Activated naive CD4-positive, alpha-beta T cell treated with anti-CD3 and anti-CD28 coated beads, Interleukin-2, amount 10 ng/mL, durations not matched to agents 7 days and 5 days (primary cell): ENCODE data around the gene RAB44.
"Not testable (repeated sequence)": the region's sequence is repeated elsewhere in the genome, so short reads cannot be mapped to it uniquely, and the experiment has no call there.

Source experiments
- CTCF ChIA-PET: fragments of 350-600 bp; sonication (Branson Sonifier 250); formaldehyde crosslinking; loops from one replicate; lab custom pipeline; 2021; ENCODE audit warnings: antibody characterized with exemption; lab: Charles Lee
- DNase-seq: peaks from one replicate; pipeline ENCODE4 v3.0.0-alpha.2; 2020
- H3K27ac Mint-ChIP-seq: one replicate; pipeline ENCODE4 v1.8.0; 2021; ENCODE audit warnings: mild to moderate bottlenecking, moderate library complexity, mixed read lengths
- H3K27me3 Mint-ChIP-seq: one replicate; pipeline ENCODE4 v1.8.0; 2021; ENCODE audit warnings: mild to moderate bottlenecking, mixed read lengths
- H3K36me3 Mint-ChIP-seq: one replicate; pipeline ENCODE4 v1.8.0; 2021; ENCODE audit warnings: mixed read lengths
- H3K4me1 Mint-ChIP-seq: one replicate; pipeline ENCODE4 v1.8.0; 2021; ENCODE audit warnings: mixed read lengths
- H3K4me3 Mint-ChIP-seq: one replicate; pipeline ENCODE4 v1.8.0; 2021; ENCODE audit warnings: mild to moderate bottlenecking, moderate library complexity, mixed read lengths
- H3K9me3 Mint-ChIP-seq: one replicate; pipeline ENCODE4 v1.8.0; 2021; ENCODE audit warnings: mixed read lengths

Gene RAB44

DNA sequence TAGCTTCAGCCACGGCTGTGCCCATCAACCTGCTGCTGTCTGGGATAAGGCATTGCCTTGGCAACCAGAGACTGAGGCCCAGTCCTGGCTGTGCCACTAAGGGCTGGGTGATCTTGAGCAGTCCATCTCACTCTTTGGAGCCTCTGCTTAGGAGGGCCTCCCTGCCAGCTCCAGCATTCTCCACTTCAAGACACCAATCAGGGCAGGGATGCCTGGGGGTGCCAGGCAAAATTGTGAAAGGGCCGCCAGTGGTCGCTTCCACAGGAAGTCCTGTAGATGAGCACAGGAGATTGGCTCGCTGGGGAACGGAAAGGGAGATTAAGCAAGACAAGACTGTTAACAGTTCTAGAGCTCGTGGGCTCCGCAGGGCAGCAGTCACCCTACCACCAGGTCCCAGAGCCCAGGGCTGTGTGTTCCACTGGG lies at the start of gene RAB44:
RAB44 (plus strand) TSS at position 346 of the 423 bp plus-strand sequence. CDS start 6,410 bp downstream, outside the sequence.
- no peak for DNase-seq
- Mint-ChIP-seq H3K36me3 (no peaks in the 10 kb centered on the region), H3K4me1 (peaks cover 44% of the 10 kb centered on the region), H3K9me3 (no peaks in the 10 kb centered on the region), H3K27me3 (peaks cover 27% of the 10 kb centered on the region), H3K27ac (peak within 1 kb of the TSS; percentile 43), H3K4me3 (no peak within 1 kb of the TSS)
- CTCF ChIA-PET = interaction anchor here (0.7 kb wide), 1 partner anchor 82 kb away, joined by 3 read pairs; no protein-coding TSS in a partner anchor

DNA sequence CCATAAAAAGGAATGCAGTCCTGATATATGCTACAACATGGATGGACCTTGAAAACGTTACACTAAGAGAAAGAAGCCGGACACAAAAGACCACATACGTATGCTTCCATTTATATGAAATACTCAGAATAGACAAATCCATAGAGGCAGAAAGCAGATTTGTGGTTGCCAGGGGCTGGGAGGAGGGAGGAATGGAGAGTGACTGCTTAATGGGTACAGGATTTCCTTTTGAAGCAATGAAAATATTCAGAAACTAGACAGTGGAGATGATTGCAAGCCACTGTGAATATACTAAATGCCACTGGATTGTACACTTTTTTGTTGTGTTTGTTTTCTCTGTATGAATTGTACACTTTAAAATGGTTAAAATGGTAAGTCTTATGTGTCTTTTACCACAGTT lies 48.5 kb upstream of the RAB44 start:
- no peak overlapping the region for H3K4me3 Mint-ChIP-seq
- H3K9me3 Mint-ChIP-seq = no peaks in the 10 kb centered on the region
- CTCF ChIA-PET = no interaction called here
- H3K36me3 Mint-ChIP-seq = no peaks in the 10 kb centered on the region
- H3K27me3 Mint-ChIP-seq = peaks cover 71% of the 10 kb centered on the region
- no peaks in the 10 kb centered on the region for H3K4me1 Mint-ChIP-seq
- DNase-seq = no peak
- H3K27ac Mint-ChIP-seq = no peak overlapping the region

GRCh38 chr6:36649701-36650484 lies 47.7 kb upstream of the RAB44 start:
- DNase-seq = no peak
- Mint-ChIP-seq H3K4me1 (no peaks in the 10 kb centered on the region), H3K36me3 (no peaks in the 10 kb centered on the region), H3K9me3 (no peaks in the 10 kb centered on the region), H3K27me3 (peaks cover 71% of the 10 kb centered on the region), H3K27ac (no peak overlapping the region), H3K4me3 (no peak overlapping the region)
- CTCF ChIA-PET = no interaction called here

GRCh38 chr6:36650848-36651478 lies 46.7 kb upstream of the RAB44 start:
- no peak for DNase-seq
- H3K36me3 Mint-ChIP-seq = no peaks in the 10 kb centered on the region
- no peak overlapping the region for H3K4me3 Mint-ChIP-seq
- no peak overlapping the region for H3K27ac Mint-ChIP-seq
- CTCF ChIA-PET = interaction anchor here (1.2 kb wide), 1 partner anchor 16 kb away, joined by 3 read pairs; no protein-coding TSS in a partner anchor
- peaks cover 78% of the 10 kb centered on the region for H3K27me3 Mint-ChIP-seq
- no peaks in the 10 kb centered on the region for H3K9me3 Mint-ChIP-seq
- H3K4me1 Mint-ChIP-seq = no peaks in the 10 kb centered on the region

GRCh38 chr6:36651659-36652379 lies 45.8 kb upstream of the RAB44 start:
- CTCF ChIA-PET = interaction anchor here (1.2 kb wide), 1 partner anchor 15 kb away, joined by 3 read pairs; no protein-coding TSS in a partner anchor
- Mint-ChIP-seq H3K27ac (no peak overlapping the region), H3K4me1 (no peaks in the 10 kb centered on the region), H3K27me3 (peaks cover 80% of the 10 kb centered on the region), H3K4me3 (no peak overlapping the region), H3K9me3 (no peaks in the 10 kb centered on the region), H3K36me3 (no peaks in the 10 kb centered on the region)
- no peak for DNase-seq

- DNase-seq = not testable (repeated sequence)
- CTCF ChIA-PET = interaction anchor here (0.7 to 1.4 kb wide), 2 partner anchors 20 to 29 kb away, joined by 3 to 4 read pairs; no protein-coding TSS in a partner anchor
Observed at GRCh38 chr6:36654469-36654868, 43.2 kb upstream of the RAB44 start.

DNA sequence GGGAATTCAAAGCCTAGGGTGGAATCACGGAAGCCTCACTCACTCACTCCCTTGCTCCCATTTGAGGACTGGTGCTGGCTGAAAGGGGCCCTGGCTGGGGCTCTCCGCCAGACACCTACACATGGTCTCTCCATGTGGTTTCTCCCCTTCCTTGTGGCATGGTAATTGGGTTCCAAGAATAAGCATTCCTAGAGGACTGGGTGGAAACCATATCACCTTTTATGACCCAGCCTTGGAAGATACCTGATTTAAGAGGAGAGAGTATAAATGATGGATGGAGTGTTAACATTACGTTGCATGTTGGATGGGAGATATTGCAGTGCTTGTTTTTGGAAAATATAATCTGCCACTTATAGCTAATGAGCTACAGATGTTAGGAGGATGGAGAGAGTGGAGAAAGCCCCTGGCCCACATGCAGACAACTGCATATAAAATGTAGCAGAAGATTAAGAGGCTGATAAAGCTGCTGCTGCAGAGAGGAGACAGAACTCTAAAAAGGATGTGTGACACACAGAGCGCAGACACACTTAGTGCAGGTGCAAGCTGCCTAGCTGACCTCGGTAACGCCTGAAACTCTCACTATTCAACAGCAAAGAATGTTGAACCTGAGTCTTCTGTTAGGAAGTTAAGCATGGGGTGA lies 42.4 kb upstream of the RAB44 start:
- CTCF ChIA-PET = interaction anchor here (0.7 to 1.4 kb wide), 2 partner anchors 21 to 30 kb away, joined by 3 to 4 read pairs; no protein-coding TSS in a partner anchor
- peaks cover 72% of the 10 kb centered on the region for H3K27me3 Mint-ChIP-seq
- no peak for DNase-seq

More at GRCh38 chr6:36654469-36654868, 43.2 kb upstream of the RAB44 start:
- H3K4me1 Mint-ChIP-seq, H3K27ac Mint-ChIP-seq, H3K9me3 Mint-ChIP-seq, H3K36me3 Mint-ChIP-seq, H3K4me3 Mint-ChIP-seq: not testable (repeated sequence)
- H3K27me3 Mint-ChIP-seq = peaks cover 80% of the 10 kb centered on the region

DNA sequence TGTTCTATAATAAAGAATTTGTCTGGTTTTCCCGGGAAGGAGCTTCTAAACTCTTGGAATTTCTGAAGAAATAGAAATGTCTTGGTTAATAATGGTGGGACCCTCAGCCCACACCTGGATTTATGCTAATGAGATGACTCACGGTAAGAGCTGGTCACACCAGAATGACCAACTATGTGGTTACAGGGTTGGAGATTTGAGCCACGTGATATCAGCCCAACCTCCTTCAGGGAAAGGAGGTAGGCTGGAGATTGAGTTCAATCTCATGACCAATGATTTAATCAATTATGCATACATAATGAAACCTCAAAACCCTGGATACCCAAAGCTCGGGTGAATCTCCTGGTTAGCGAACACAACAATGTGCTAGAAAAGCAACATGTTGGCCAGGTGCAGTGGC lies 41.2 kb upstream of the RAB44 start:
- H3K27ac Mint-ChIP-seq = no peak overlapping the region
- H3K36me3 Mint-ChIP-seq = no peaks in the 10 kb centered on the region
- CTCF ChIA-PET = interaction anchor here (0.6 to 1.2 kb wide), 2 partner anchors 103 to 491 kb away, joined by 3 read pairs; no protein-coding TSS in a partner anchor
- DNase-seq = no peak
- no peak overlapping the region for H3K4me3 Mint-ChIP-seq
- no peaks in the 10 kb centered on the region for H3K4me1 Mint-ChIP-seq
- H3K9me3 Mint-ChIP-seq = no peaks in the 10 kb centered on the region
- peaks cover 60% of the 10 kb centered on the region for H3K27me3 Mint-ChIP-seq

More for the DNA sequence above, 42.4 kb upstream of the RAB44 start:
- no peaks in the 10 kb centered on the region for H3K9me3 Mint-ChIP-seq
- no peak overlapping the region for H3K27ac Mint-ChIP-seq
- H3K4me1 Mint-ChIP-seq = no peaks in the 10 kb centered on the region
- H3K4me3 Mint-ChIP-seq = no peak overlapping the region
- no peaks in the 10 kb centered on the region for H3K36me3 Mint-ChIP-seq

GRCh38 chr6:36657271-36657670 lies 40.4 kb upstream of the RAB44 start:
- no peak overlapping the region for H3K4me3 Mint-ChIP-seq
- H3K27ac Mint-ChIP-seq = no peak overlapping the region
- CTCF ChIA-PET = interaction anchor here (1.2 kb wide), 1 partner anchor 102 kb away, joined by 3 read pairs; no protein-coding TSS in a partner anchor
- no peak for DNase-seq
- no peaks in the 10 kb centered on the region for H3K9me3 Mint-ChIP-seq
- no peaks in the 10 kb centered on the region for H3K36me3 Mint-ChIP-seq
- peaks cover 52% of the 10 kb centered on the region for H3K27me3 Mint-ChIP-seq
- H3K4me1 Mint-ChIP-seq = peaks cover 3% of the 10 kb centered on the region

GRCh38 chr6:36657942-36658544 lies 39.6 kb upstream of the RAB44 start:
- H3K4me3 Mint-ChIP-seq = no peak overlapping the region
- no peak for DNase-seq
- no peak overlapping the region for H3K27ac Mint-ChIP-seq
- H3K9me3 Mint-ChIP-seq = no peaks in the 10 kb centered on the region
- CTCF ChIA-PET = no interaction called here
- peaks cover 11% of the 10 kb centered on the region for H3K4me1 Mint-ChIP-seq
- no peaks in the 10 kb centered on the region for H3K36me3 Mint-ChIP-seq
- peaks cover 46% of the 10 kb centered on the region for H3K27me3 Mint-ChIP-seq

- Mint-ChIP-seq H3K36me3 (no peaks in the 10 kb centered on the region), H3K27ac (no peak overlapping the region), H3K27me3 (peaks cover 36% of the 10 kb centered on the region), H3K4me3 (no peak overlapping the region), H3K9me3 (no peaks in the 10 kb centered on the region), H3K4me1 (peaks cover 21% of the 10 kb centered on the region)
- CTCF ChIA-PET = interaction anchor here (1.2 kb wide), 1 partner anchor 123 kb away, joined by 3 read pairs; no protein-coding TSS in a partner anchor
- no peak for DNase-seq
Observed at GRCh38 chr6:36659271-36659670, 38.4 kb upstream of the RAB44 start.

DNA sequence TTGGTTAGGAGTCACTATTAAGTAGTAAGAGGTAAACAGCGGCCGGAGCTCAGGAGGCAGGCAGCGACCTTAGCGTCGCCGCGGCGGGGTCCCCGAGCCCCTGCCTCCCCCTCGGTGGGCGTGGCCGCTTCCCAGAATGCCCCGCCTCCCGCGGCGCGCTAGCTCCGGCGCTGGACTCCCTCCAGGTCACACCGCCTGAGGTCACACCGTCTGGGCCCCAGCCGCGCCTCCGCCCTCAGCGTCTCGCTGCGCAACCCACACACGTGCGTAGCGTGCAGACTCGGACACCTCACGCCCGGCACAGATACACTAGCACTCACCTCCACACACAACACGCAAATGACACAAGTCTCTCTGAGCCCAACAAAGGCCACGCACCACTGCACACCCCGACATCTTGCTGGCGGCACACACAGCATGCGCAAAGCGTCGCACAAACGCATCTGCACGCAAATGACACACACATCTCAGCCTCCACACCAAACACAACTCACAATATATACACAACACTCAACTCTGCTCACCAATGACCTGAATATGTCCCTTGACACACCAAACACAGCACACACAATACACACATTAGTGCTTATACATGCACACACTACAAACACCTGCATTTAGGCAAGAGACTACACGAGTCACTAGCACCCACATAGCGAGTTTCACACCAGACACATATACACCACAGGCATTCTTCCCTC lies 36.7 kb upstream of the RAB44 start:
- no peaks in the 10 kb centered on the region for H3K9me3 Mint-ChIP-seq
- H3K4me3 Mint-ChIP-seq = no peak overlapping the region
- no peak for DNase-seq
- peaks cover 20% of the 10 kb centered on the region for H3K27me3 Mint-ChIP-seq
- no peaks in the 10 kb centered on the region for H3K36me3 Mint-ChIP-seq
- peaks cover 21% of the 10 kb centered on the region for H3K4me1 Mint-ChIP-seq
- CTCF ChIA-PET = no interaction called here
- no peak overlapping the region for H3K27ac Mint-ChIP-seq

DNA sequence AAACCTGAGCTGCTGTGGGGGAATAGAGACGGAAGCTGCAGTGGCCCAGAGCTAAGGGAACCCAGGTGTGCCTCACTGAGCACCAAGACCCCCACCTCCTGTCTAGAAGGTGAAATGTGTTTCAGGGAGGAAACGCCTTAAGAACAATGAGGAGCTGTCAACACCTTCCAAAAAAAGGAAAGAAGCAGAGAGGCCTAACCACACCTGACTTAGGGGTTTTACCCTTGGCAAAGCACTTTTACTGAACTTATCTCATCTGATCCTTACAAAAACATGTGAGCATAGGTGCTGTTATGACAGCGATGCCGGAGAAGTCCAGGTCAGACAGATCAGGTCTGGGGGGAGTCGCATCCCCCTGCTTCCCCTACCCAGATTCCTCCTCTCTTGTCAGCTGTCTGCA lies 35.2 kb upstream of the RAB44 start:
- Mint-ChIP-seq H3K27me3 (peaks cover 15% of the 10 kb centered on the region), H3K9me3 (no peaks in the 10 kb centered on the region), H3K4me3 (no peak overlapping the region), H3K27ac (no peak overlapping the region), H3K36me3 (no peaks in the 10 kb centered on the region), H3K4me1 (peaks cover 21% of the 10 kb centered on the region)
- DNase-seq = no peak
- CTCF ChIA-PET = interaction anchor here (0.9 to 2.1 kb wide), 5 partner anchors 11 to 43 kb away, joined by 3 to 10 read pairs (median 4); partner anchors contain the start of gene CDKN1A
